Right cardiac atrium (tissue), 5 donors: Measurements from ENCODE around the gene LPA. TPM values are rescaled to one million over a fixed set of nuclear protein-coding genes. Genes with fewer than 3 reads are reported as not detected.
"Not testable (repeated sequence)": the region's sequence is repeated elsewhere in the genome, so short reads cannot be mapped to it uniquely, and the experiment has no call there.

Source experiments
- ATAC-seq, 2 donors: fragments of 200-7000 bp; cut with Tn5 transposase; one replicate each; pipeline versions ENCODE4 v1.8.0 to v1.9.1; 2020; ENCODE audit warnings: moderate library complexity in 2 of 2, mild to moderate bottlenecking in 1 of 2
- DNase-seq, 3 donors: peaks; one replicate each; pipeline ENCODE4 v3.0.0-alpha.2; 2020
- H3K27ac ChIP-seq: one replicate; pipeline ENCODE4 v1.5.1; 2013; ENCODE audit warnings: mild to moderate bottlenecking, low read length, control low read depth, moderate library complexity
- H3K27me3 ChIP-seq: one replicate; pipeline ENCODE4 v1.6.1; 2013; ENCODE audit not compliant: control insufficient read depth, insufficient read depth
- H3K4me1 ChIP-seq: one replicate; pipeline ENCODE4 v1.6.1; 2013; ENCODE audit warnings: low read length; ENCODE audit not compliant: control insufficient read depth, insufficient read depth
- H3K4me3 ChIP-seq: one replicate; pipeline ENCODE4 v1.5.1; 2013; ENCODE audit warnings: low read length, control low read depth
- H3K9me3 ChIP-seq: one replicate; pipeline ENCODE4 v1.6.1; 2013; ENCODE audit warnings: low read length; ENCODE audit not compliant: control insufficient read depth
- WGBS: extraction: QIAGEN DNeasy Blood & Tissue Kit; methylation state at CpG from one replicate; pipeline ENCODE4 v1.1.7; 2013; 5-methylcytosine and 5-hydroxymethylcytosine counted together
- intact Hi-C, 4 donors: fragments of 100-400 bp; cut with DNase I; formaldehyde crosslinking; loops; one replicate each; pipeline versions ENCODE4 v1.11.0 to v1.14.0; 2022 to 2023
- polyA plus RNA-seq: library from polyadenylated mRNA; stranded (reverse); fragments of 200-250 nt; gene quantifications from one replicate; pipeline ENCODE4 v1.2.3, GENCODE V29; 2013
- total RNA-seq, 4 donors: library from RNA; stranded (reverse); fragmentation: NEBNext Ultra II Directional; extraction: Animal tissue kit (Norgen Biotek cat#: 25700); gene quantifications; one replicate each; pipeline ENCODE4 v1.2.1, GENCODE V29; 2021
- donor health status: healthy with polysubstance abuse.
- donor health status: DM: no; HTN: yes; CAD: no.
- donor health status: DM: no; HTN: no; CAD: no.
- donor health status: DM: no; HTN: yes; CAD: no; lungs with severe emphysema.
- donor health status: DM: yes; HTN: yes; CAD: no.

LPA gene
- total and polyA plus RNA-seq, 5 donors: not detected

GRCh38 chr6:160685762-160686450, 21.8 kb upstream of the LPA start:
- no peak for DNase-seq
- no peak for ATAC-seq
- WGBS: 82% methylated on average over 5 of the region's 5 CpGs
- no peaks in the 10 kb centered on the region for H3K9me3 ChIP-seq
- no peaks in the 10 kb centered on the region for H3K27me3 ChIP-seq
- intact Hi-C loops: no loop called here
- no peak overlapping the region for H3K4me3 ChIP-seq
- no peaks in the 10 kb centered on the region for H3K4me1 ChIP-seq
- no peak overlapping the region for H3K27ac ChIP-seq

DNA sequence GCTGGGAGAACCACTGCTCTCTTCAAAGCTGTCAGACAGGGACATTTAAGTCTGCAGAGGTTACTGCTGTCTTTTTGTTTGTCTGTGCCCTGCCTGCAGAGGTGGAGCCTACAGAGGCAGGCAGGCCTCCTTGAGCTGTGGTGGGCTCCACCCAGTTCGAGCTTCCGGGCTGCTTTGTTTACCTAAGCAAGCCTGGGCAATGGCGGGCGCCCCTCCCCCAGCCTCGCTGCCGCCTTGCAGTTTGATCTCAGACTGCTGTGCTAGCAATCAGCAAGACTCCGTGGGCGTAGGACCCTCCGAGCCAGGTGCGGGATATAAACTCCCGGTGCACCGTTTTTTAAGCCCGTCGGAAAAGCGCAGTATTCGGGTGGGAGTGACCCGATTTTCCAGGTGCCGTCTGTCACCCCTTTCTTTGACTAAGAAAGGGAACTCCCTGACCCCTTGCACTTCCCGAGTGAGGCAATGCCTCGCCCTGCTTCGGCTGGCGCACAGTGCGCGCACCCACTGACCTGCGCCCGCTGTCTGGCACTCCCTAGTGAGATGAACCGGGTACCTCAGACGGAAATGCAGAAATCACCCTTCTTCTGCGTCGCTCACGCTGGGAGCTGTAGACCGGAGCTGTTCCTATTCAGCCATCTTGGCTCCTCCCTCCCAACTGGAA, 21.2 kb upstream of the LPA start:
- H3K4me3 ChIP-seq, intact Hi-C loops, H3K27ac ChIP-seq, DNase-seq, ATAC-seq, H3K9me3 ChIP-seq, H3K4me1 ChIP-seq, H3K27me3 ChIP-seq: not testable (repeated sequence)
- WGBS: 93% methylated on average over 26 of the region's 32 CpGs

- Histone ChIP-seq H3K27ac (no peak overlapping the region), H3K27me3 (no peaks in the 10 kb centered on the region), H3K9me3 (no peaks in the 10 kb centered on the region), H3K4me3 (no peak overlapping the region), H3K4me1 (no peaks in the 10 kb centered on the region)
- intact Hi-C loops: no loop called here
- 6% methylated on average over 14 of the region's 14 CpGs for WGBS
- DNase-seq: no peak
- ATAC-seq: no peak
These were observed 15.3 kb upstream of the LPA start for GRCh38 chr6:160679402-160679769.

- 11% methylated on average over 42 of the region's 42 CpGs for WGBS
- Histone ChIP-seq H3K9me3 (no peaks in the 10 kb centered on the region), H3K27ac (no peak overlapping the region), H3K4me3 (no peak overlapping the region), H3K4me1 (no peaks in the 10 kb centered on the region), H3K27me3 (no peaks in the 10 kb centered on the region)
- intact Hi-C loops: no loop called here
- ATAC-seq (no peak), DNase-seq (peak in 1 of 3 donors; percentile 46)
These were observed 14.8 kb upstream of the LPA start for GRCh38 chr6:160678744-160679401.

DNA sequence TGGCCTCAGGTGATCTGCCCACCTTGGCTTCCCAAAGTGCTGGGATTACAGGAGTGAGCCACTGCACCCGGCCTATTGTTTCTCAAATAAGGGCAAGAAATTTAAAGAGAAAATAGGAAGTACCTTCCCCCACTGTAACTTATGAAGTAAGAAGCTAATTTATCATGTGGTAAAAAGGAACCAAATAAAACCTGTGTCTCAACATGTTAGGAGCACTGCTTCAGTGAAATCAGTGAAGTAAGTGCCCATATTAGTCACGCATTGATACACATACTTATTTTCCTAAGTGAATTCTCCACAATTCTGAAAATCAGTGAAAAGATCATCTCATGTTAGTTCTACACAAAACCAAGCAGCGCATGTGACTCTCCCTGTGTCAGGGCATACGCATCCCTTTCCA, 14.2 kb upstream of the LPA start:
- Histone ChIP-seq H3K27me3 (no peaks in the 10 kb centered on the region), H3K9me3 (no peaks in the 10 kb centered on the region), H3K27ac (no peak overlapping the region), H3K4me1 (no peaks in the 10 kb centered on the region), H3K4me3 (no peak overlapping the region)
- intact Hi-C loops: no loop called here
- DNase-seq: no peak
- no peak for ATAC-seq
- 84% methylated on average over 4 of the region's 4 CpGs for WGBS

DNA sequence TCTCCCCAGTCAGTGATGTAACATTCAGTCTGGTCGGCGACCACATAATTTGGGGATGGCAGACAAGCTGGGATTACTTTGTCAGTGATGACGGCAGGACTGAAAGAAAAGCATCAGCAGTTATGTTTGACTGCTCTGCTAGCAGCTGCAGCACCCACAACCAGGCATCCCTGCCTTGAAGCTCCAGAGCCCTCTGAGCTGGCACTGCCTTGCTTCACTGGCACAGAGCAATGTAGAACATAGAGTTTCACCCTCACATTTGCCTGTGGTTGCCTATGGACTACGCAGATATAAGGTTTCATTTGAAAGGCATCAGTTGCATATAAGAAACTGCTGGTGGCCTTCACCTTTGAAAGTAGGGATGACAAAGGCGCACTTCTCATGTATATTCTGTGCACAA, 12.3 kb upstream of the LPA start:
- 75% methylated on average over 5 of the region's 5 CpGs for WGBS
- intact Hi-C loops, H3K9me3 ChIP-seq: not testable (repeated sequence)

GRCh38 chr6:160668589-160668988, 4.5 kb upstream of the LPA start:
- Histone ChIP-seq H3K4me1 (no peaks in the 10 kb centered on the region), H3K4me3 (no peak overlapping the region), H3K27ac (no peak overlapping the region), H3K9me3 (no peaks in the 10 kb centered on the region), H3K27me3 (no peaks in the 10 kb centered on the region)
- 82% methylated on average over 2 of the region's 2 CpGs for WGBS
- DNase-seq: no peak
- ATAC-seq: no peak
- intact Hi-C loops: no loop called here

More for the DNA sequence above, 12.3 kb upstream of the LPA start:
- not testable (repeated sequence) for H3K4me3 ChIP-seq, ATAC-seq, H3K27ac ChIP-seq, H3K4me1 ChIP-seq, DNase-seq, H3K27me3 ChIP-seq

DNA sequence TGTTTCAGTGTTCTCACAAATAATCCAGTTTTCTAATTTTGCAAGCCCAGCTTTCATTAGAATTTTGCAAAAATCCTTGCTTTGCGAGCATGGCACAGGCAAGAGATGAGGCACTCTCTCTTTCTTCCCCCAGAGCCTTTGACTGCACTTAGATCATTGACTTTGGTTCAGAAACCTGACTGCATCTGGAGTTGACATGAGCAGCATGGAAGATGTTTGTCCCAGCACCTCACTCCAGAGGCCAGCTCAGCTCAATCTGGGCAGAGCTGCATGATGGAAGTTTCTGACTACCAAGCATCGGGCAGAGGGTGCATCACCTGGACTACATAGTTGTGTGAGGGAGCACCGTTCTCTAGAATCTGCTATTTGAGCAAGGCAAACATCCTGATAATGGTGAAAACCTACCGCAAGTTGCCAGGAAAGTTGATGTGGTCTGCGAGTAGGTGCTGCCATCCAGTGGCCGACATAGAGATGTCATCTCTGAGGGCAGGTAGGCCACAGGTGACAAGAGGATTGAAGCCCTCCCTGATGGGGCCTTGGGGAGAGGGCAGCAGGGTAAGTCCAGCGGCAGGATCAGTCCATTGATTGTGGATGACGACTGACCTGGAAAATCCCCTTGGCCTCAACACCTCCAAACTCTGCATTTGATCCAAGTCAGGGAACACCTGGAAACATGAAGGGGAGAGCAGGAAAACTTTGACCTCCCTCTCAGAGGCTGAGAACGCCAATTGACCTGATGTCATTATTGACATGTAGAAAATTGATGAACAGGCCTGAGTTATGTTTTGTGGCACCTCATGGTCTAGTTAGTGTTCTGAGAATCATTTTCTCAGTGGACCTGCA, 3.8 kb upstream of the LPA start:
- 29% methylated on average over 9 of the region's 9 CpGs for WGBS
- H3K4me3 ChIP-seq: no peak overlapping the region
- intact Hi-C loops: no loop called here
- H3K4me1 ChIP-seq: no peaks in the 10 kb centered on the region
- no peak for ATAC-seq
- no peak overlapping the region for H3K27ac ChIP-seq
- H3K27me3 ChIP-seq: no peaks in the 10 kb centered on the region
- H3K9me3 ChIP-seq: no peaks in the 10 kb centered on the region
- no peak for DNase-seq

GRCh38 chr6:160662842-160663241, 1.2 kb downstream of the LPA start:
- no peaks in the 10 kb centered on the region for H3K27me3 ChIP-seq
- H3K4me1 ChIP-seq: no peaks in the 10 kb centered on the region
- H3K27ac ChIP-seq: no peak overlapping the region
- H3K9me3 ChIP-seq: no peaks in the 10 kb centered on the region
- intact Hi-C loops: no loop called here
- 64% methylated on average over 2 of the region's 2 CpGs for WGBS
- H3K4me3 ChIP-seq: no peak overlapping the region
- ATAC-seq: no peak
- DNase-seq: no peak

DNA sequence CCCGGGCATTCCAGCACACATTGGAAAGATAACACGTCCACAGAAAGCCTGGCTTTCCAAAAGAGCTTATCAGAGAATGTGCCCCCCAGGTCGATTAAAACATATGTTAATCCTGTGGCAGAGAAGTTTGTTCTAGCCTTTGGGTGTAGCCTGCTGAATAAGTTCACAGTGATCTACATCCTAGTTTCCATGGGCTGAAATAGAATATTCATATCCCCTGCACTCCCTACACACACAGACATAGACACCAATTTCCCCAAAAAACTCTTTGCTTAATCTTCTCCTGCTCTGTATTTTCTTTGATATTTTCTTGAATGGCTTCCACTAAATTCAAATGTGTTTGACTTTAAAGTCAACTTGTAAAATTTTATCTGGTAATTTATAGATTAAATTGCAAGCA, 1.6 kb downstream of the LPA start:
- H3K27me3 ChIP-seq: no peaks in the 10 kb centered on the region
- intact Hi-C loops: no loop called here
- H3K27ac ChIP-seq: no peak overlapping the region
- no peak for ATAC-seq
- no peaks in the 10 kb centered on the region for H3K9me3 ChIP-seq
- H3K4me1 ChIP-seq: no peaks in the 10 kb centered on the region
- DNase-seq: no peak
- H3K4me3 ChIP-seq: no peak overlapping the region
- WGBS: 10% methylated on average over 3 of the region's 3 CpGs

DNA sequence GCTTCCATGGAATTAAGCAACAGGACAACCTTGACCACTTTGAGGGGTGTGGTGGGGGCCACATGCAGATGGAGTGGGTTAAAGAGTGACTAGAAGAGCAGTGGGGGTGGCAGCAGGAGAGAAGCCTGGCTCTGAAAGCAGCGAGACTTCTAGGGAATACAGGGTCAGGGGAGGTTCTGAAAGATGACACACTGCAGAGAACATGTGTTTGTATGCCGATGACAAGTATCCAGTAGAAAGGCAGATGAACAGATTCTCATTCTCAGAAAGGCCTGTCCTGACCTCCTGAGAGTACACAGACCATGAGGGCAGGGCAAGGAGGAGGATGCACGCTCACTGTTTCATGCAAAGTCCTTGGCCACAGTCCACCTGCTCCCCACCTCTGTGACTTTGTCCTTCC, 2.9 kb downstream of the LPA start:
- ATAC-seq: no peak
- Histone ChIP-seq H3K27ac (no peak overlapping the region), H3K4me1 (no peaks in the 10 kb centered on the region), H3K9me3 (no peaks in the 10 kb centered on the region), H3K27me3 (no peaks in the 10 kb centered on the region), H3K4me3 (no peak overlapping the region)
- DNase-seq: no peak
- intact Hi-C loops: no loop called here
- 56% methylated on average over 3 of the region's 3 CpGs for WGBS
